Natural killer cell treated with Interleukin-12 subunit alpha and Interleukin-12 subunit beta and Interleukin-15 and Interleukin-18, amount 100 ng/mL, for 72 hours (primary cell): Measurements from ENCODE around the gene DDX25. TPM values are rescaled to one million over a fixed set of nuclear protein-coding genes. Genes with fewer than 3 reads are reported as not detected.
"Not testable (repeated sequence)": the region's sequence is repeated elsewhere in the genome, so short reads cannot be mapped to it uniquely, and the experiment has no call there.

ENCODE experiments used
- ATAC-seq, 2 donors: fragments of 150-1000 bp; cut with Tn5 transposase in 1 of 2; sonication (Bioruptor Pico), chemical (Tn5 transposase) in 1 of 2; 2 replicates each; pipeline ENCODE4 v1.10.0; 2021
- DNase-seq: peaks from one replicate; pipeline ENCODE4 v3.0.0; 2022; ENCODE audit warnings: low spot score
- H3K27ac Mint-ChIP-seq, 2 donors: 1 replicate in 1 of 2; 2 replicates in 1 of 2; pipeline ENCODE4 v1.8.0; 2022; ENCODE audit warnings: mixed read lengths in 2 of 2, mild to moderate bottlenecking in 1 of 2, moderate library complexity in 1 of 2
- H3K27me3 Mint-ChIP-seq, 2 donors: 1 replicate in 1 of 2; 2 replicates in 1 of 2; pipeline ENCODE4 v1.8.0; 2022; ENCODE audit warnings: mixed read lengths in 2 of 2
- H3K36me3 Mint-ChIP-seq: one replicate; pipeline ENCODE4 v1.8.0; 2022; ENCODE audit warnings: mixed read lengths
- H3K4me1 Mint-ChIP-seq, 2 donors: 1 replicate in 1 of 2; 2 replicates in 1 of 2; pipeline ENCODE4 v1.8.0; 2022; ENCODE audit warnings: low read depth in 2 of 2, mixed read lengths in 2 of 2, mild to moderate bottlenecking in 1 of 2
- H3K4me3 Mint-ChIP-seq: one replicate; pipeline ENCODE4 v1.8.0; 2022; ENCODE audit warnings: mixed read lengths
- H3K9me3 Mint-ChIP-seq: 2 replicates; pipeline ENCODE4 v1.8.0; 2022; ENCODE audit warnings: mixed read lengths
- total RNA-seq, 2 donors: library from RNA; stranded (reverse); gene quantifications; one replicate each; pipeline ENCODE4 v1.2.3, GENCODE V29; 2022

The DDX25 gene
- total RNA-seq, 2 donors from 2014 or later = not detected

GRCh38 chr11:125887373-125888324 is 16.7 kb upstream of the DDX25 start, which contains the start of gene HYLS1:
HYLS1 (plus strand) TSS chr11:125887668; CDS start chr11:125899369, 11,701 bp downstream.
- Mint-ChIP-seq H3K4me1 (peaks cover 18 to 22% of the 10 kb centered on the region in 2 donors), H3K27me3 (peaks cover 0 to 6% of the 10 kb centered on the region in 2 donors), H3K9me3 (no peaks in the 10 kb centered on the region), H3K4me3 (peak within 1 kb of the TSS; percentile 93), H3K27ac (peak within 1 kb of the TSS; percentile 91 to 98), H3K36me3 (peaks cover 2% of the 10 kb centered on the region)
- ATAC-seq (peak; percentile 95 to 96), DNase-seq (peak; percentile 98)

- no peak for ATAC-seq
- Mint-ChIP-seq H3K36me3 (peaks cover 19% of the 10 kb centered on the region), H3K9me3 (no peaks in the 10 kb centered on the region), H3K4me1 (peaks cover 18 to 26% of the 10 kb centered on the region in 2 donors), H3K27ac (no peak overlapping the region), H3K4me3 (peak overlapping the region; percentile 9), H3K27me3 (no peaks in the 10 kb centered on the region)
- no peak for DNase-seq
These were observed 13.7 kb upstream of the DDX25 start for GRCh38 chr11:125890447-125891100.

GRCh38 chr11:125892071-125892470 is 12.2 kb upstream of the DDX25 start:
- H3K4me3 Mint-ChIP-seq = no peak overlapping the region
- no peaks in the 10 kb centered on the region for H3K9me3 Mint-ChIP-seq
- no peak overlapping the region for H3K27ac Mint-ChIP-seq
- no peaks in the 10 kb centered on the region for H3K27me3 Mint-ChIP-seq
- DNase-seq (no peak), ATAC-seq (no peak)
- peaks cover 10 to 22% of the 10 kb centered on the region in 2 donors for H3K4me1 Mint-ChIP-seq
- peaks cover 23% of the 10 kb centered on the region for H3K36me3 Mint-ChIP-seq

- no peaks in the 10 kb centered on the region for H3K27me3 Mint-ChIP-seq
- DNase-seq = no peak
- no peak for ATAC-seq
- no peaks in the 10 kb centered on the region for H3K9me3 Mint-ChIP-seq
- H3K4me3 Mint-ChIP-seq = no peak overlapping the region
- H3K27ac Mint-ChIP-seq = no peak overlapping the region
- peaks cover 23% of the 10 kb centered on the region for H3K36me3 Mint-ChIP-seq
- H3K4me1 Mint-ChIP-seq = peaks cover 5 to 17% of the 10 kb centered on the region in 2 donors
These were observed 11.3 kb upstream of the DDX25 start for GRCh38 chr11:125892994-125893393.

GRCh38 chr11:125901872-125902271 is 2.4 kb upstream of the DDX25 start:
- H3K27ac Mint-ChIP-seq = peak overlapping the region; percentile 57 to 99
- peak overlapping the region; percentile 96 for H3K4me3 Mint-ChIP-seq

GRCh38 chr11:125902277-125902926 is 1.9 kb upstream of the DDX25 start:
- DNase-seq (no peak), ATAC-seq (peak in 1 of 2 donors; percentile 54)
- Mint-ChIP-seq H3K27me3 (peaks cover 13 to 15% of the 10 kb centered on the region in 2 donors), H3K27ac (peak overlapping the region; percentile 83 to 99), H3K4me3 (peak overlapping the region; percentile 96), H3K9me3 (no peaks in the 10 kb centered on the region), H3K36me3 (peaks cover 20% of the 10 kb centered on the region), H3K4me1 (peaks cover 19 to 24% of the 10 kb centered on the region in 2 donors)

More at GRCh38 chr11:125901872-125902271, 2.4 kb upstream of the DDX25 start:
- DNase-seq = no peak
- Mint-ChIP-seq H3K4me1 (peaks cover 23 to 24% of the 10 kb centered on the region in 2 donors), H3K9me3 (no peaks in the 10 kb centered on the region), H3K27me3 (peaks cover 13 to 15% of the 10 kb centered on the region in 2 donors), H3K36me3 (peaks cover 20% of the 10 kb centered on the region)
- no peak for ATAC-seq

GRCh38 chr11:125902927-125903710 is 1.2 kb upstream of the DDX25 start, which contains the start of gene PUS3:
PUS3 (minus strand) TSS chr11:125903206; CDS start chr11:125896284, 6,922 bp downstream.
- H3K27ac Mint-ChIP-seq = peak within 1 kb of the TSS; percentile 83 to 99
- H3K4me3 Mint-ChIP-seq = peak within 1 kb of the TSS; percentile 96
- H3K9me3 Mint-ChIP-seq = no peaks in the 10 kb centered on the region
- peak; percentile 93 for DNase-seq
- peaks cover 19 to 24% of the 10 kb centered on the region in 2 donors for H3K4me1 Mint-ChIP-seq
- H3K27me3 Mint-ChIP-seq = peaks cover 13 to 15% of the 10 kb centered on the region in 2 donors
- ATAC-seq = peak; percentile 92 to 95
- H3K36me3 Mint-ChIP-seq = peaks cover 20% of the 10 kb centered on the region

- H3K4me1 Mint-ChIP-seq = peaks cover 19 to 24% of the 10 kb centered on the region in 2 donors
- H3K27ac Mint-ChIP-seq = no peak overlapping the region
- H3K4me3 Mint-ChIP-seq = peak overlapping the region; percentile 80
- peaks cover 14% of the 10 kb centered on the region for H3K36me3 Mint-ChIP-seq
- ATAC-seq (no peak), DNase-seq (no peak)
- peaks cover 18 to 22% of the 10 kb centered on the region in 2 donors for H3K27me3 Mint-ChIP-seq
- no peaks in the 10 kb centered on the region for H3K9me3 Mint-ChIP-seq
These were observed 370 bp downstream of the DDX25 start for GRCh38 chr11:125904678-125905077.

GRCh38 chr11:125910226-125910849 is 6.0 kb downstream of the DDX25 start:
- no peak for ATAC-seq
- no peak for DNase-seq
- Mint-ChIP-seq H3K4me3 (no peak overlapping the region), H3K27me3 (peaks cover 30 to 46% of the 10 kb centered on the region in 2 donors), H3K9me3 (no peaks in the 10 kb centered on the region), H3K27ac (no peak overlapping the region), H3K36me3 (peaks cover 3% of the 10 kb centered on the region), H3K4me1 (no peaks in the 10 kb centered on the region)

- not testable (repeated sequence) for H3K4me3 Mint-ChIP-seq, H3K9me3 Mint-ChIP-seq, H3K4me1 Mint-ChIP-seq, DNase-seq, H3K36me3 Mint-ChIP-seq, H3K27ac Mint-ChIP-seq, ATAC-seq
- H3K27me3 Mint-ChIP-seq = peaks cover 37 to 63% of the 10 kb centered on the region in 2 donors
These were observed 10.3 kb downstream of the DDX25 start for GRCh38 chr11:125914601-125915000.

GRCh38 chr11:125916683-125917347 is 12.5 kb downstream of the DDX25 start:
- H3K4me3 Mint-ChIP-seq = no peak overlapping the region
- H3K27me3 Mint-ChIP-seq = peaks cover 31 to 55% of the 10 kb centered on the region in 2 donors
- H3K4me1 Mint-ChIP-seq = no peaks in the 10 kb centered on the region

More at GRCh38 chr11:125916683-125917347, 12.5 kb downstream of the DDX25 start:
- DNase-seq (no peak), ATAC-seq (no peak)
- no peak overlapping the region for H3K27ac Mint-ChIP-seq
- no peaks in the 10 kb centered on the region for H3K36me3 Mint-ChIP-seq
- H3K9me3 Mint-ChIP-seq = no peaks in the 10 kb centered on the region
